ENCODE measurements around the gene PDF.

Gene PDF

GRCh38 chr16:69316595-69317034 is 13.8 kb downstream of the PDF start:
- Histone ChIP-seq H3K4me3 (replicated peaks; ENCODE audit: insufficient read depth, low read length) (no peak overlapping the region), H3K27me3 (ENCODE audit: insufficient read depth, poor library complexity, severe bottlenecking) (no peaks in the 10 kb centered on the region), H3K27ac (replicated peaks) (no peak overlapping the region)
- no peak for DNase-seq (ENCODE audit: low read depth in 1 of 2, low spot score in 1 of 2)
- TF ChIP-seq POLR2AphosphoS5 (IDR thresholded peaks at IDR 0.05; ENCODE audit: low read depth) (no peak), SPI1 (IDR thresholded peaks at IDR 0.05; ENCODE audit: borderline replicate concordance, low read depth) (no peak), GABPA (IDR thresholded peaks at IDR 0.05; ENCODE audit: low read depth) (no peak), CTCF (IDR thresholded peaks at IDR 0.05; ENCODE audit: insufficient read depth, low read length) (no peak)

- no peak for TF ChIP-seq REST (IDR thresholded peaks at IDR 0.05; ENCODE audit: insufficient replicate concordance, low read depth)
- no peak for TF ChIP-seq GABPA (IDR thresholded peaks at IDR 0.05; ENCODE audit: low read depth)
- TF ChIP-seq POLR2AphosphoS5 (IDR thresholded peaks at IDR 0.05; ENCODE audit: low read depth): no peak
- no peak for TF ChIP-seq CTCF (IDR thresholded peaks at IDR 0.05; ENCODE audit: insufficient read depth, low read length)
- no peak for TF ChIP-seq SPI1 (IDR thresholded peaks at IDR 0.05; ENCODE audit: borderline replicate concordance, low read depth)
- H3K27me3 ChIP-seq (ENCODE audit: insufficient read depth, poor library complexity, severe bottlenecking): no peaks in the 10 kb centered on the region
- DNase-seq (ENCODE audit: low read depth in 1 of 2, low spot score in 1 of 2): peak; percentile 49 to 58
- peak overlapping the region; percentile 38 for H3K27ac ChIP-seq (replicated peaks)
- no peak overlapping the region for H3K4me3 ChIP-seq (replicated peaks; ENCODE audit: insufficient read depth, low read length)
Observed at GRCh38 chr16:69315486-69316311, 14.7 kb downstream of the PDF start.

- H3K27ac ChIP-seq (replicated peaks): no peak overlapping the region
- TF ChIP-seq REST (IDR thresholded peaks at IDR 0.05; ENCODE audit: insufficient replicate concordance, low read depth): no peak
- TF ChIP-seq GABPA (IDR thresholded peaks at IDR 0.05; ENCODE audit: low read depth): no peak
- TF ChIP-seq SPI1 (IDR thresholded peaks at IDR 0.05; ENCODE audit: borderline replicate concordance, low read depth): no peak
- TF ChIP-seq POLR2AphosphoS5 (IDR thresholded peaks at IDR 0.05; ENCODE audit: low read depth): no peak
- no peak for TF ChIP-seq CTCF (IDR thresholded peaks at IDR 0.05; ENCODE audit: insufficient read depth, low read length)
- no peaks in the 10 kb centered on the region for H3K27me3 ChIP-seq (ENCODE audit: insufficient read depth, poor library complexity, severe bottlenecking)
- H3K4me3 ChIP-seq (replicated peaks; ENCODE audit: insufficient read depth, low read length): no peak overlapping the region
- no peak for DNase-seq (ENCODE audit: low read depth in 1 of 2, low spot score in 1 of 2)
Observed at GRCh38 chr16:69314534-69314933, 15.9 kb downstream of the PDF start.
